GM04504 (cell line): ENCODE results near the gene PRPSAP1.

ENCODE experiments used
- DNase-seq: peaks from one replicate; pipeline ENCODE4 v3.0.0-alpha.2; 2012; ENCODE audit warnings: low read depth

PRPSAP1 gene

DNA sequence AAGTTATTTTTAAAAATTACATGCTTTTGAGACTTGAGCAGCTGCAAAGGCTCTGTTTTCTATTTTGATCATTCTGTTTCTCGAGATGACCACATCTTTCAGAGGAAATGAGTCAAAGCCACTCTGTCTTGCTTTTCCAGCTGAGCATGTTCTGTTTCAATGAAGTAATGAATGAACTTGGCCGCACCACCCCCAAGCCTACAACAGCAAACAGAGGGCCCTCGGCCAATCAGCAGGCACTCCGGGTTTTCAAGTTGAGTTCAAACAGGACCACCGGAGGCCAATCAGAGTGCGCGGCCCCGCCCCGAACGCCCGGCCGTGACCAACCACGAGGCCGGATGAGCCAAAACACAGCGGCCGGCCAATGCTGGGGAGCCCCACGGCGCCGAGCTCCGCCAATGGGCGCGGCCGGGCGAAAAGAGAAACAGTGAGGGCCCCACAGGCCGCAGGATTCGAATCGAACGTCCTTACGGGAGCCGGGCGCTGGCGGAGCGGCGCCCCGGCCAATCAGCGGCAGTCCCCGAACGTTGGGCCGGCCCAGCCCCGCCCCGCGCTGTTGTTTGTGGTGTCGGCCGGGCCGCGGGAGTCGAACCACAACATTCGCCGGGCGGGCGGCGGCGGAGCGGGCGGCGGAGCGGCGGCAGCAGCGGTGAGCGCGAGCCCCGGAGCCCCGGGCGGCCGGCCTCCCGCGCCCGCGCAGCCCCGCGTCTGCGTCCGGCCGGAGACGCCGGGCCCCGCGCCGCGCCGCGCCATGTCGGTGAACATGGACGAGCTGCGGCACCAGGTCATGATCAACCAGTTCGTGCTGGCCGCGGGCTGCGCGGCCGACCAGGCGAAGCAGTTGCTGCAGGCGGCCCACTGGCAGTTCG, 88.7 kb downstream of the PRPSAP1 start, which contains the start of gene UBALD2:
Gene UBALD2, plus strand, starts transcription at position 594 of the 869 bp plus-strand sequence. Its CDS starts 158 bp downstream, at position 752.
- DNase-seq = peak; percentile 100

- DNase-seq = no peak
Measured at GRCh38 chr17:76264425-76264754, 89.3 kb downstream of the PRPSAP1 start.

DNA sequence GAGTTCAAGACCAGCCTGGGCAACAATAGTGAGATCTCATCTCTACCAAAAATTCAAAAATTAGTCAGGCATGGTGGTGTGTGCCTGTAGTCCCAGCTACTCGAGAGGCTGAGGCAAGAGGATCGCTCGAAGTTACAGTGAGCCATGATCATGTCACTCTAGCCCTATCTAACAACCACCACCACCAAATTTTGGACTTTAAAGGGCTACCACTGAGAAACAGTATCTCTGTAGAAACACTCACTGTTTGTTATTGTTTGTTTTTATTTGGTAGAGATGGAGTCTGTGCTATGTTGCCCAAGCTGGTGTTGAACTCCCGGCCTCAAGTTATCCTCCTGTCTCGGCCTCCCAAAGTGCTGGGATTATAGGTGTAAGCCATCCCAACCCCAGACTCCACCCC, 89.8 kb downstream of the PRPSAP1 start:
- DNase-seq = no peak

- no peak for DNase-seq
Measured at GRCh38 chr17:76262732-76263344, 90.9 kb downstream of the PRPSAP1 start.

DNA sequence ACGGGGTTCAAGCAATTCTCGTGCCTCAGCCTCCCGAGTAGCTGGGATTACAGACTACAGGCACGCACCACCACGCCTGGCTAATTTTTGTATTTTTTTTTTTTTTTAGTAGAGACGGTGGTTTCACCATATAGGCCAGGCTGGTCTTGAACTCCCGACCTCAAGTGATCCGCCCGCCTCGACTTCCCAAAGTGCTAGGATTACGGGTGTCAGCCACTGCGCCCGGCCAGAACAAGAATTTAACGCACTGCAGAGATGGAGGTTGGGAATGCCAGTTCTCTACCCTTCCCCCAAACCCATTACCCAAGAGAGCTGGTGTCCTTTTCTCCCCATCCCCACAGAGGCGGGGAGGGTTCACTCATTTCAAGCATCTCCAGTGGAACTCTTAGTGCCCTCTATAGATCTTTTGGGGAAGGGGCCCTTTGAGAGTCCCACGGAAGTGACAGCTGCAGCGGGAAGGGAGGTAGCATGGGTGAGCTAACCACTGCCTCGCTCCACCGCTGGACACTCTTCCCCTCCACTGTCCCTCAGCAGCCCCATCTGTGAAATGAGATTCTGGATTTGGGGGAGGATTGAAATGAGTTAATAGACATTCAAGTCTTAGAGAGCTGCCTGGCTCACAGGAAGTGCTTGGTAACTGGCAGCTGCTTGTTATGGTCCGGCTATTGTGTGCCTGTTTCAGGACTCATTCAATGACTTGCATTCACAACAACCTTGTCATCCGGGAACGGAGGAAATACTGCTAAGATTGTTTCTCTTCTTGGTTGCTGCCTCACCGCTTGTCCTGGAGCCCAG, 92.1 kb downstream of the PRPSAP1 start:
- DNase-seq = no peak

- no peak for DNase-seq
Measured at GRCh38 chr17:76260669-76261068, 93.0 kb downstream of the PRPSAP1 start.

GRCh38 chr17:76260220-76260619, 93.5 kb downstream of the PRPSAP1 start:
- no peak for DNase-seq
